Stimulated activated CD8-positive, alpha-beta memory T cell treated with anti-CD3 and anti-CD28 coated beads, Interleukin-4, amount 100 ng/mL, for 1 hour (primary cell): Measurements from ENCODE around the gene ITGAX.

ENCODE experiments used
- DNase-seq, 2 donors: peaks; one replicate each; pipeline ENCODE4 v3.0.0-alpha.2; 2020; ENCODE audit warnings: low read depth in 2 of 2, low spot score in 1 of 2

ITGAX gene

DNA sequence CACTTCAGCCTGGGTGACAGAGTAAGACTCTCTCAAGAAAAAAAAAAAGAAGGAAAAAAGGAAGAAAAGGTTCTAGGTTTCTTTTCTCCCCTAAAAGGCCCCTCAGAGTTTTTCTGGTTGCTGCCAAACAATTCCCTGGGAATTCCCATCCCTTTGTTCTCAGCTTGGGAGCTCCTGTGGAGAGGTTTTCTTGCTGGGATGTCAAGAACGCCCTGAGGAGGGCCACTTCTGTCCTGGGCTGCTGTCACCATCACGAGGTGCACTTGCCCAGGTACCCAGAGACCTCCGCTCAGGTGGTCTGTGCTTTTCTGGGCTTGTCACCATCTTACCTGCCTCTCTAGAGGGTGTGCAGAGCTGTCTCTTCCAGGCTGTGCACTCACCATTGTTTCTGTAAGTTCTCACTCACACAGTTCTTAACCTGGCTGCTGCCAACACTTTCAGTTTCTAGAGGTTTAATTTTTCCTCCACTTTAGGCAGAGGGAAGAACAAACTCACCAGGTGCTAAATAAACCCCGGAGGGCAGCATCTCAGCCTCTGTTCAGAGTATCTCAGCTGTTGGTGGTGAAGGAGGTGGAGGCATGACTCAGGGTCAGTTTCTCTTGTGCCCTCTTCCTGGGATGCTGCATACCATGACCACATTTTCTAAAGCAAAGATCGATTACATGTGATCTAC lies 75.5 kb downstream of the ITGAX start:
- DNase-seq: no peak
